HG03196 (cell line): ENCODE measurements around the gene PXDN.

Source experiments
- ATAC-seq: cut with Tn5 transposase; IDR thresholded peaks from one replicate; pipeline ENCODE4 v1.9.1; 2021; ENCODE audit not compliant: unreplicated experiment

PXDN gene

DNA sequence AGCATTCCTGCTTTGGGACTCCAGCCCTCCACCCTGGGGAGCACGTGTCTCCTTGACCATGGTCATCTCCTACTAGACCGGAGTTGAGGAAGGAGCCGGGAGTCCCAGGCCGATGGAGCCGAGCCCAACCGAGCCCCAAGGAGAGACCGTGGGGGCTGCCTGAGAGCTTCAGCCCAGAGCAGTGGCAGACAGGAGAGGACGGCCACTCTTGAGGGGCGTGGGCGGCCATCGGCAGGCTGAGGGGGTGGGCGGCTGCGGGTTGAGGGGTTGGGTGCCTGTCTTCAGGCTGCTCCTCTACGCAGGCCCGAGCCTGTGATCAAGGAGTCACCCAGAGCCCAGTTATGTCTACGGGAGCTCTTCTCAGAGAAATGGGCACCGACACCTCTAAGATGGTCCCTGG, 158.7 kb downstream of the PXDN start:
- ATAC-seq: no peak

- ATAC-seq: no peak
Measured at GRCh38 chr2:1584691-1585485, 159.4 kb downstream of the PXDN start.

GRCh38 chr2:1584051-1584531, 160.2 kb downstream of the PXDN start:
- no peak for ATAC-seq

GRCh38 chr2:1582891-1583341, 161.4 kb downstream of the PXDN start:
- no peak for ATAC-seq

- ATAC-seq: no peak
Measured at GRCh38 chr2:1581965-1582625, 162.2 kb downstream of the PXDN start.
